GM23338 (cell line): ENCODE results near the gene PIEZO2. TPM values are rescaled to one million over a fixed set of nuclear protein-coding genes. Genes with fewer than 3 reads are reported as not detected.

Experiments
- ATAC-seq: fragments of 200-7000 bp; cut with Tn5 transposase; 3 replicates; pipeline ENCODE4 v1.9.1; 2020
- DNase-seq: peaks from one replicate; pipeline ENCODE4 v3.0.0-alpha.2; 2015; ENCODE audit warnings: low spot score
- H2AFZ ChIP-seq: fragments of 200-600 bp; sonication (generic); 2 replicates; pipeline ENCODE4 v1.8.0; 2016; ENCODE audit warnings: antibody characterized with exemption, mild to moderate bottlenecking, moderate library complexity
- H3F3A ChIP-seq: fragments of 200-600 bp; sonication (generic); replicated peaks from 2 replicates; pipeline ENCODE4 v1.8.0; 2017; ENCODE audit warnings: antibody characterized with exemption, mixed run types, low read depth
- H3K27ac ChIP-seq: fragments of 200-600 bp; sonication (generic); 2 replicates; pipeline ENCODE4 v1.6.1; 2016; ENCODE audit warnings: low read depth
- H3K27me3 ChIP-seq: fragments of 200-600 bp; sonication (generic); 2 replicates; pipeline ENCODE4 v1.8.0; 2016; ENCODE audit warnings: mild to moderate bottlenecking, mixed run types, moderate library complexity; ENCODE audit not compliant: insufficient read depth
- H3K36me3 ChIP-seq: fragments of 200-600 bp; sonication (generic); 2 replicates; pipeline ENCODE4 v1.8.0; 2016; ENCODE audit warnings: mild to moderate bottlenecking; ENCODE audit not compliant: insufficient read depth
- H3K4me1 ChIP-seq: fragments of 200-600 bp; sonication (generic); 2 replicates; pipeline ENCODE4 v1.8.0; 2016; ENCODE audit warnings: mild to moderate bottlenecking, moderate library complexity; ENCODE audit not compliant: insufficient read depth
- H3K4me2 ChIP-seq: fragments of 200-600 bp; sonication (generic); 2 replicates; pipeline ENCODE4 v1.7.1; 2017; ENCODE audit warnings: mixed run types
- H3K4me3 ChIP-seq: fragments of 200-600 bp; sonication (generic); 2 replicates; pipeline ENCODE4 v1.6.1; 2016; ENCODE audit warnings: mixed run types
- H3K79me2 ChIP-seq: fragments of 200-600 bp; sonication (generic); replicated peaks from 2 replicates; pipeline ENCODE4 v1.8.0; 2017; ENCODE audit warnings: mild to moderate bottlenecking; ENCODE audit not compliant: insufficient read depth
- H3K9me2 ChIP-seq: fragments of 200-600 bp; sonication (generic); 2 replicates; pipeline ENCODE4 v1.8.0; 2017; ENCODE audit not compliant: insufficient read depth
- H4K20me1 ChIP-seq: fragments of 200-600 bp; sonication (generic); replicated peaks from 2 replicates; pipeline ENCODE4 v1.8.0; 2017; ENCODE audit warnings: mild to moderate bottlenecking; ENCODE audit not compliant: insufficient read depth
- H3K27ac Mint-ChIP-seq: 2 replicates; pipeline ENCODE4 v1.8.0; 2020; ENCODE audit warnings: inconsistent platforms, mild to moderate bottlenecking, moderate library complexity, mixed read lengths
- H3K27me3 Mint-ChIP-seq: 3 replicates; pipeline ENCODE4 v1.8.0; 2022; ENCODE audit warnings: low read depth, mild to moderate bottlenecking, moderate library complexity, mixed read lengths, inconsistent platforms; ENCODE audit not compliant: insufficient read depth, poor library complexity
- H3K36me3 Mint-ChIP-seq: 3 replicates; pipeline ENCODE4 v1.8.0; 2021; ENCODE audit warnings: low read depth, mild to moderate bottlenecking, inconsistent platforms, moderate library complexity, mixed read lengths
- H3K4me1 Mint-ChIP-seq: 3 replicates; pipeline ENCODE4 v1.8.0; 2020; ENCODE audit warnings: mild to moderate bottlenecking, inconsistent platforms, mixed read lengths
- H3K4me3 Mint-ChIP-seq: 3 replicates; pipeline ENCODE4 v1.8.0; 2021; ENCODE audit warnings: moderate library complexity, mild to moderate bottlenecking, inconsistent platforms, mixed read lengths
- H3K9me3 Mint-ChIP-seq: 3 replicates; pipeline ENCODE4 v1.8.0; 2020; ENCODE audit warnings: moderate library complexity, mild to moderate bottlenecking, inconsistent platforms, mixed read lengths
- EZH2 ChIP-seq: fragments of 200-600 bp; sonication (generic); IDR thresholded peaks from one replicate; pipeline ENCODE4 v1.8.0; 2017; ENCODE audit warnings: antibody characterized with exemption, mild to moderate bottlenecking, low read depth; ENCODE audit not compliant: unreplicated experiment
- EZH2phosphoT487 ChIP-seq: fragments of 200-600 bp; sonication (generic); IDR thresholded peaks from one replicate; pipeline ENCODE4 v1.8.1; 2018; ENCODE audit warnings: antibody characterized with exemption; ENCODE audit not compliant: unreplicated experiment
- JUNB ChIP-seq: IDR thresholded peaks from one replicate; pipeline ENCODE4 v1.6.1; 2016; ENCODE audit warnings: antibody characterized with exemption; ENCODE audit not compliant: unreplicated experiment
- NANOG ChIP-seq: IDR thresholded peaks from 2 replicates; pipeline ENCODE4 v1.6.1; 2016; ENCODE audit warnings: antibody characterized with exemption, borderline replicate concordance
- POLR2AphosphoS5 ChIP-seq: IDR thresholded peaks from 2 replicates; pipeline ENCODE4 v1.6.1; 2016; ENCODE audit warnings: antibody characterized with exemption, low read depth
- ZNF114 ChIP-seq: fragments of 250-450 bp; sonication (Bioruptor Pico); IDR thresholded peaks from 2 replicates; pipeline ENCODE4 v1.5.0; 2020; ENCODE audit warnings: mild to moderate bottlenecking, moderate library complexity
- ZNF331 ChIP-seq: fragments of 250-450 bp; sonication (Bioruptor Pico); IDR thresholded peaks from 2 replicates; pipeline ENCODE4 v1.5.0; 2020; ENCODE audit warnings: low read depth, mild to moderate bottlenecking, moderate library complexity
- polyA plus RNA-seq: library from polyadenylated mRNA; unstranded; fragments of >200 nt; fragmentation: Nextera tagmentation; extraction: Ambion mirVana; gene quantifications from 2 replicates; pipeline ENCODE4 v1.2.1, GENCODE V29; 2016
- total RNA-seq: library from RNA; depleted of rRNA; stranded (reverse); fragments of >200 nt; shearing (Covaris generic); gene quantifications from 2 replicates; pipeline ENCODE4 v1.2.3, GENCODE V29; 2014
- TF ChIP-seq, protein P1 (sequence below), 2 experiments: fragments of 200-600 bp in 1 of 2; sonication (generic) in 1 of 2; conservative IDR thresholded peaks; 2 replicates each; pipeline versions ENCODE4 v1.5.1 to v1.6.1; 2016 to 2017; ENCODE audit warnings: antibody characterized with exemption in 2 of 2, low read depth in 2 of 2, mild to moderate bottlenecking in 2 of 2, moderate library complexity in 1 of 2
- TF ChIP-seq, protein P2 (sequence below): IDR thresholded peaks from 2 replicates; pipeline ENCODE4 v1.6.1; 2016; ENCODE audit warnings: antibody characterized with exemption
- TF ChIP-seq, protein P3 (sequence below): IDR thresholded peaks from one replicate; pipeline ENCODE4 v1.6.1; 2018; ENCODE audit warnings: antibody characterized with exemption; ENCODE audit not compliant: unreplicated experiment

Gene PIEZO2
- total and polyA plus RNA-seq, 2 experiments from 2014 or later, result 4.8 to 8.2 TPM

DNA sequence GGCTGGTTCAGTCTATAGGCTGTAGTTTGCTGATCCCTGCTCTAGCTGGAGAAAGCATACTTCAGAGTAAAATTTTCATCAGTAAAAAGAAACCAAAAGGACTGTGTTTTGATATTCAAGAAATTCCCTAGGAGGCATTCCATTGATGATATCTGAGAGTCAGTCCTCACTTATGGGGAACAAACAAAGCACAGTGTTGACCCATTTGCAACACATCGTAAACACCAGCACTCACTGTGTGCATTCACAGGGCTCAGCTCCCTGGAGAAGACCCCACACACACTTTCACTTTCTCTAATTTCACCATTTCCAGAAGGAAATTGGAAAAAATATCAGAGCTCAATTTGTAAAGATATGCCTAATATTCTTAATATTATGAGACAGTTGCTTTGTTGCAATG, 147.1 kb downstream of the PIEZO2 start:
- Histone ChIP-seq H3K36me3 (peaks cover 7% of the 10 kb centered on the region; the same call in 1 of the 2 replicates), H3K9me2 (no peaks in the 10 kb centered on the region), H3K4me2 (no peak overlapping the region), H3K4me3 (no peak overlapping the region), H4K20me1 (no peaks in the 10 kb centered on the region), H3K4me1 (peaks cover 5% of the 10 kb centered on the region; the same call in 1 of the 2 replicates), H3F3A (no peaks in the 10 kb centered on the region), H2AFZ (no peak overlapping the region), H3K27ac (no peak overlapping the region), H3K79me2 (no peaks in the 10 kb centered on the region), H3K27me3 (no peaks in the 10 kb centered on the region)
- Mint-ChIP-seq H3K36me3 (peaks cover 13% of the 10 kb centered on the region; the same call in 2 of the 3 replicates), H3K4me1 (peaks cover 18% of the 10 kb centered on the region), H3K27me3 (peaks cover 2% of the 10 kb centered on the region), H3K4me3 (no peak overlapping the region), H3K27ac (no peak overlapping the region), H3K9me3 (peaks cover 11% of the 10 kb centered on the region; the same call in 2 of the 3 replicates)
- ATAC-seq (peak; percentile 37; the same call in 1 of the 3 replicates), DNase-seq (no peak)
- TF ChIP-seq EZH2 (no peak), EZH2phosphoT487 (no peak), JUNB (no peak), NANOG (no peak), POLR2AphosphoS5 (no peak), ZNF331 (CRISPR knock-in tag) (no peak), ZNF114 (CRISPR knock-in tag) (no peak)
- TF ChIP-seq, protein P1, sequence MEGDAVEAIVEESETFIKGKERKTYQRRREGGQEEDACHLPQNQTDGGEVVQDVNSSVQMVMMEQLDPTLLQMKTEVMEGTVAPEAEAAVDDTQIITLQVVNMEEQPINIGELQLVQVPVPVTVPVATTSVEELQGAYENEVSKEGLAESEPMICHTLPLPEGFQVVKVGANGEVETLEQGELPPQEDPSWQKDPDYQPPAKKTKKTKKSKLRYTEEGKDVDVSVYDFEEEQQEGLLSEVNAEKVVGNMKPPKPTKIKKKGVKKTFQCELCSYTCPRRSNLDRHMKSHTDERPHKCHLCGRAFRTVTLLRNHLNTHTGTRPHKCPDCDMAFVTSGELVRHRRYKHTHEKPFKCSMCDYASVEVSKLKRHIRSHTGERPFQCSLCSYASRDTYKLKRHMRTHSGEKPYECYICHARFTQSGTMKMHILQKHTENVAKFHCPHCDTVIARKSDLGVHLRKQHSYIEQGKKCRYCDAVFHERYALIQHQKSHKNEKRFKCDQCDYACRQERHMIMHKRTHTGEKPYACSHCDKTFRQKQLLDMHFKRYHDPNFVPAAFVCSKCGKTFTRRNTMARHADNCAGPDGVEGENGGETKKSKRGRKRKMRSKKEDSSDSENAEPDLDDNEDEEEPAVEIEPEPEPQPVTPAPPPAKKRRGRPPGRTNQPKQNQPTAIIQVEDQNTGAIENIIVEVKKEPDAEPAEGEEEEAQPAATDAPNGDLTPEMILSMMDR (conservative IDR thresholded peaks at IDR 0.05; ENCODE audit: low read depth in 2 of 2), result no peak
- TF ChIP-seq, protein P2, sequence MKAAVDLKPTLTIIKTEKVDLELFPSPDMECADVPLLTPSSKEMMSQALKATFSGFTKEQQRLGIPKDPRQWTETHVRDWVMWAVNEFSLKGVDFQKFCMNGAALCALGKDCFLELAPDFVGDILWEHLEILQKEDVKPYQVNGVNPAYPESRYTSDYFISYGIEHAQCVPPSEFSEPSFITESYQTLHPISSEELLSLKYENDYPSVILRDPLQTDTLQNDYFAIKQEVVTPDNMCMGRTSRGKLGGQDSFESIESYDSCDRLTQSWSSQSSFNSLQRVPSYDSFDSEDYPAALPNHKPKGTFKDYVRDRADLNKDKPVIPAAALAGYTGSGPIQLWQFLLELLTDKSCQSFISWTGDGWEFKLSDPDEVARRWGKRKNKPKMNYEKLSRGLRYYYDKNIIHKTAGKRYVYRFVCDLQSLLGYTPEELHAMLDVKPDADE, result no peak
- TF ChIP-seq, protein P3, sequence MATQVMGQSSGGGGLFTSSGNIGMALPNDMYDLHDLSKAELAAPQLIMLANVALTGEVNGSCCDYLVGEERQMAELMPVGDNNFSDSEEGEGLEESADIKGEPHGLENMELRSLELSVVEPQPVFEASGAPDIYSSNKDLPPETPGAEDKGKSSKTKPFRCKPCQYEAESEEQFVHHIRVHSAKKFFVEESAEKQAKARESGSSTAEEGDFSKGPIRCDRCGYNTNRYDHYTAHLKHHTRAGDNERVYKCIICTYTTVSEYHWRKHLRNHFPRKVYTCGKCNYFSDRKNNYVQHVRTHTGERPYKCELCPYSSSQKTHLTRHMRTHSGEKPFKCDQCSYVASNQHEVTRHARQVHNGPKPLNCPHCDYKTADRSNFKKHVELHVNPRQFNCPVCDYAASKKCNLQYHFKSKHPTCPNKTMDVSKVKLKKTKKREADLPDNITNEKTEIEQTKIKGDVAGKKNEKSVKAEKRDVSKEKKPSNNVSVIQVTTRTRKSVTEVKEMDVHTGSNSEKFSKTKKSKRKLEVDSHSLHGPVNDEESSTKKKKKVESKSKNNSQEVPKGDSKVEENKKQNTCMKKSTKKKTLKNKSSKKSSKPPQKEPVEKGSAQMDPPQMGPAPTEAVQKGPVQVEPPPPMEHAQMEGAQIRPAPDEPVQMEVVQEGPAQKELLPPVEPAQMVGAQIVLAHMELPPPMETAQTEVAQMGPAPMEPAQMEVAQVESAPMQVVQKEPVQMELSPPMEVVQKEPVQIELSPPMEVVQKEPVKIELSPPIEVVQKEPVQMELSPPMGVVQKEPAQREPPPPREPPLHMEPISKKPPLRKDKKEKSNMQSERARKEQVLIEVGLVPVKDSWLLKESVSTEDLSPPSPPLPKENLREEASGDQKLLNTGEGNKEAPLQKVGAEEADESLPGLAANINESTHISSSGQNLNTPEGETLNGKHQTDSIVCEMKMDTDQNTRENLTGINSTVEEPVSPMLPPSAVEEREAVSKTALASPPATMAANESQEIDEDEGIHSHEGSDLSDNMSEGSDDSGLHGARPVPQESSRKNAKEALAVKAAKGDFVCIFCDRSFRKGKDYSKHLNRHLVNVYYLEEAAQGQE, result no peak
